ENCODE data around the gene PRKCE.

DNA sequence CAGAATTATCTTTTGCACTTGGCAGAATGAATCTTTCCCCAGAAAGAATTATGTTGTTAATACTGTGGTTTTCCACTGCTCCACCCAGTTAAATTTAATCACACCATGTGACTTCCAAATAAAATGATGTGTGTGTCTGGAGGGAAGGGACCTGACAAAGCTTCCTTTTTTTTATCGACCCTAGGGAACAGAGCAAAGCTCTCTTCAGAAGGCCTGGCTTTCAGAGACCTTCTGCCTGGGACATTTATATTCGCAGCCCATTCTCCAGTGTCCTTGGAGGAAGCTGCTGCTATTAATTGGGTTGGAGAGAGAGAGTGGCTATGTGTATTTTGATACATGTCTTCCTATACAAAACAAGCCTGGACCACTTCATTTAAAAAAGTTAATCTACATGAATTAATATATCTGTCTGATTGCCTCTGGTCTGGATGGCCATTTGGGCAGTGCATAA, 233.7 kb downstream of the PRKCE start:
- no peak for TF ChIP-seq POLR2A (IDR thresholded peaks at IDR 0.05; ENCODE audit: low read depth, low read length)
- TF ChIP-seq POLR2AphosphoS5 (IDR thresholded peaks at IDR 0.05; ENCODE audit: low read depth, low read length): no peak
